Right lobe of liver (tissue), 6 donors: ENCODE measurements around the gene SEC63. TPM values are rescaled to one million over a fixed set of nuclear protein-coding genes. Genes with fewer than 3 reads are reported as not detected.
"Not testable (repeated sequence)": the region's sequence is repeated elsewhere in the genome, so short reads cannot be mapped to it uniquely, and the experiment has no call there.

ENCODE experiments used
- ATAC-seq, 4 donors: fragments of 200-7000 bp; cut with Tn5 transposase; one replicate each; pipeline ENCODE4 v1.9.1; 2020; ENCODE audit warnings: mild to moderate bottlenecking in 4 of 4, moderate library complexity in 4 of 4
- DNase-seq, 3 donors: peaks; one replicate each; pipeline ENCODE4 v3.0.0-alpha.2; 2020
- H3K27ac ChIP-seq, 3 donors: fragments of 200-600 bp; one replicate each; pipeline ENCODE4 v1.8.0; 2022
- H3K27me3 ChIP-seq, 2 donors: fragments of 200-600 bp; one replicate each; pipeline ENCODE4 v1.8.0; 2022
- H3K36me3 ChIP-seq, 4 donors: fragments of 200-600 bp; sonication (generic) in 1 of 4; one replicate each; pipeline versions ENCODE4 v1.5.1 to v1.8.0; 2017 to 2022; ENCODE audit warnings: control low read depth in 1 of 4
- H3K4me1 ChIP-seq, 4 donors: fragments of 200-600 bp; sonication (generic) in 1 of 4; one replicate each; pipeline versions ENCODE4 v1.5.1 to v1.8.0; 2017 to 2022; ENCODE audit warnings: control low read depth in 1 of 4
- H3K4me3 ChIP-seq, 3 donors: fragments of 200-600 bp; one replicate each; pipeline ENCODE4 v1.8.0; 2022
- H3K9me3 ChIP-seq, 4 donors: fragments of 200-600 bp; sonication (generic) in 1 of 4; one replicate each; pipeline versions ENCODE4 v1.5.1 to v1.8.0; 2017 to 2022; ENCODE audit warnings: control low read depth in 1 of 4
- POLR2A ChIP-seq: fragments of 450-650 bp; IDR thresholded peaks from one replicate; pipeline ENCODE4 v1.6.1; 2017; ENCODE audit warnings: antibody characterized with exemption, mild to moderate bottlenecking
- WGBS: methylation state at CpG from one replicate; pipeline ENCODE4 v1.1.6; 2018; ENCODE audit warnings: low coverage, low lambda C conversion rate; ENCODE audit not compliant: insufficient coverage; ENCODE audit errors: missing lambda C conversion rate; 5-methylcytosine and 5-hydroxymethylcytosine counted together
- intact Hi-C, 2 donors: fragments of 100-400 bp; cut with DNase I; formaldehyde crosslinking; loops; one replicate each; pipeline versions ENCODE4 v1.11.2 to v1.14.1; 2022
- total RNA-seq, 6 experiments: library from RNA; depleted of rRNA in 2 of 6; stranded (reverse); fragments of >200 nt in 2 of 6; fragmentation: NEBNext Ultra II Directional in 3 of 6; extraction: Animal tissue kit (Norgen Biotek cat#: 25700) in 3 of 6; gene quantifications; one replicate each; pipeline versions ENCODE4 v1.1.0 to v1.2.4, GENCODE V29; 2016 to 2023
- TF ChIP-seq, protein P1 (sequence below), 4 donors: fragments of 200-600 bp in 3 of 4; fragments of 450-650 bp in 1 of 4; IDR thresholded peaks; one replicate each; pipeline versions ENCODE4 v1.5.1 to v1.8.0; 2016 to 2022; ENCODE audit warnings: antibody characterized with exemption in 4 of 4, mild to moderate bottlenecking in 2 of 4
- donor health status: DM: no; HTN: yes; CAD: no.
- donor health status: DM: no; HTN: no; CAD: no.
- donor health status: DM: no; HTN: no; CAD: no.
- donor health status: DM: no; HTN: yes; CAD: no.
- donor health status: DM: no; HTN: yes; CAD: no.

SEC63 gene
- total RNA-seq, 6 experiments from 2014 or later, result 22.7 to 81.9 (median 66.8) TPM

- Histone ChIP-seq H3K27ac (no peak overlapping the region), H3K9me3 (no peaks in the 10 kb centered on the region), H3K27me3 (no peaks in the 10 kb centered on the region), H3K36me3 (peaks cover 0 to 58% (median 18%) of the 10 kb centered on the region in 4 donors), H3K4me3 (no peak overlapping the region), H3K4me1 (no peaks in the 10 kb centered on the region)
- WGBS, result 89% methylated on average over 3 of the region's 3 CpGs
- intact Hi-C loops, result no loop called here
- DNase-seq (no peak), ATAC-seq (no peak)
- TF ChIP-seq, protein P1, sequence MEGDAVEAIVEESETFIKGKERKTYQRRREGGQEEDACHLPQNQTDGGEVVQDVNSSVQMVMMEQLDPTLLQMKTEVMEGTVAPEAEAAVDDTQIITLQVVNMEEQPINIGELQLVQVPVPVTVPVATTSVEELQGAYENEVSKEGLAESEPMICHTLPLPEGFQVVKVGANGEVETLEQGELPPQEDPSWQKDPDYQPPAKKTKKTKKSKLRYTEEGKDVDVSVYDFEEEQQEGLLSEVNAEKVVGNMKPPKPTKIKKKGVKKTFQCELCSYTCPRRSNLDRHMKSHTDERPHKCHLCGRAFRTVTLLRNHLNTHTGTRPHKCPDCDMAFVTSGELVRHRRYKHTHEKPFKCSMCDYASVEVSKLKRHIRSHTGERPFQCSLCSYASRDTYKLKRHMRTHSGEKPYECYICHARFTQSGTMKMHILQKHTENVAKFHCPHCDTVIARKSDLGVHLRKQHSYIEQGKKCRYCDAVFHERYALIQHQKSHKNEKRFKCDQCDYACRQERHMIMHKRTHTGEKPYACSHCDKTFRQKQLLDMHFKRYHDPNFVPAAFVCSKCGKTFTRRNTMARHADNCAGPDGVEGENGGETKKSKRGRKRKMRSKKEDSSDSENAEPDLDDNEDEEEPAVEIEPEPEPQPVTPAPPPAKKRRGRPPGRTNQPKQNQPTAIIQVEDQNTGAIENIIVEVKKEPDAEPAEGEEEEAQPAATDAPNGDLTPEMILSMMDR (IDR thresholded peaks at IDR 0.05), result no peak
- TF ChIP-seq POLR2A, result no peak
Measured at GRCh38 chr6:107879941-107880340, 78.1 kb downstream of the SEC63 start.

GRCh38 chr6:107877968-107878367 is 80.0 kb downstream of the SEC63 start:
- H3K27ac ChIP-seq, result no peak overlapping the region
- H3K4me1 ChIP-seq, result no peaks in the 10 kb centered on the region
- no peak for TF ChIP-seq POLR2A
- TF ChIP-seq, protein P1 (IDR thresholded peaks at IDR 0.05), result no peak
- DNase-seq (no peak), ATAC-seq (no peak)
- H3K27me3 ChIP-seq, result no peaks in the 10 kb centered on the region
- no peak overlapping the region for H3K4me3 ChIP-seq
- intact Hi-C loops, result no loop called here
- H3K9me3 ChIP-seq, result no peaks in the 10 kb centered on the region
- WGBS, result 83% methylated on average over 1 of the region's 1 CpG
- H3K36me3 ChIP-seq, result peaks cover 0 to 70% (median 18%) of the 10 kb centered on the region in 4 donors

DNA sequence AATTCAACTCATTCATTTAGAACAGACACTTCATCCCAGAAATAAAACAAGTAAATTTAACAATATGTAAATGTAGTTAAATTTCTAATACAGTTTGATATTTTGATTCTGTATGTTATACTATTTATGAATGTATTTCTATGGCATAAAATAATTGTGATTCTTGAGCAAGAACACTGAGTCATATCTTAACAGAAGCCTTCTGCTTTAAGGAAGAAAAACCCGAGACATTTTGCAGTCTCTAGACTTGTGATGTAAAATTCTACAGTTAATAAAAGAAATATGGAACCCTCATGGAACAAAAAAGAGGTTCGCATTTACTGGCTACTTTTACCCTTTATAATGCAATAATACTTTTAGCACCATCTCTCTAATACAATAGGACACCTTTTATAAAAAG is 86.0 kb downstream of the SEC63 start:
- intact Hi-C loops, result no loop called here
- no peaks in the 10 kb centered on the region for H3K9me3 ChIP-seq
- no peak overlapping the region for H3K27ac ChIP-seq
- peaks cover 0 to 53% (median 17%) of the 10 kb centered on the region in 4 donors for H3K36me3 ChIP-seq
- no peak overlapping the region for H3K4me3 ChIP-seq
- no peak for ATAC-seq
- H3K27me3 ChIP-seq, result no peaks in the 10 kb centered on the region
- WGBS, result 78% methylated on average over 2 of the region's 2 CpGs
- DNase-seq, result no peak
- TF ChIP-seq, protein P1 (IDR thresholded peaks at IDR 0.05), result no peak
- TF ChIP-seq POLR2A, result no peak
- no peaks in the 10 kb centered on the region for H3K4me1 ChIP-seq

DNA sequence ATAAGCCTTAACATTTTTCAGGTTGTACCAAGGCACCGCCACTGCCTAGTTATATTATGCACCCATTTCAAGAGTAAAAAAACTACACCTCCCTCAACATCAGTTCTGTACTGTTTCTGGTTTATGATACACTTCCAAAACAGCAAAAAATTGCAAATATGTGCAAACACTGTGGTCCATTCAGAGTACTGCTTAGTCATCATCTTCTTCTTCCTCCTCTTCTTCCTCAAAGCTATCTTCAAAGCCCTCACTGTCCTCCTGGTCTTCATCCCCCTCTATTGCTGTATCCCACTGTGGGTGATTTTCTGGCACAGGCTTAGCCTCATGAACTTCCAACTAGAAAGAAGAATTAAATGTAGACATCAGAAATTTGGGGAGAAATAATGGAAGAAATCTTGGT is 86.5 kb downstream of the SEC63 start:
- H3K9me3 ChIP-seq, H3K27ac ChIP-seq, H3K27me3 ChIP-seq, H3K4me3 ChIP-seq, DNase-seq, intact Hi-C loops, ATAC-seq, H3K4me1 ChIP-seq: not testable (repeated sequence)
- WGBS, result 100% methylated on average over 1 of the region's 1 CpG
- peaks cover 0 to 51% (median 16%) of the 10 kb centered on the region in 4 donors for H3K36me3 ChIP-seq

- H3K36me3 ChIP-seq, result peaks cover 0 to 46% (median 14%) of the 10 kb centered on the region in 4 donors
- no peaks in the 10 kb centered on the region for H3K9me3 ChIP-seq
- DNase-seq (no peak), ATAC-seq (no peak)
- H3K27me3 ChIP-seq, result no peaks in the 10 kb centered on the region
- no peak overlapping the region for H3K4me3 ChIP-seq
- WGBS, result 88% methylated on average over 4 of the region's 4 CpGs
- TF ChIP-seq, protein P1 (IDR thresholded peaks at IDR 0.05), result no peak
- TF ChIP-seq POLR2A, result no peak
- H3K27ac ChIP-seq, result no peak overlapping the region
- intact Hi-C loops, result no loop called here
- H3K4me1 ChIP-seq, result no peaks in the 10 kb centered on the region
Measured at GRCh38 chr6:107871016-107871415, 87.0 kb downstream of the SEC63 start.
